HepG2 (cell line): ENCODE measurements around the gene SOCS1. TPM values are rescaled to one million over a fixed set of nuclear protein-coding genes. Genes with fewer than 3 reads are reported as not detected.

Source experiments
- ATAC-seq: fragments of 200-7000 bp; cut with Tn5 transposase; 3 replicates; pipeline ENCODE4 v1.9.1; 2020; ENCODE audit warnings: mild to moderate bottlenecking, moderate library complexity
- BruUV-seq: library from RNA; stranded (reverse); fragments of 400-500 nt; replicated peaks from 2 replicates; lab custom pipeline; 2021; lab: Mats Ljungman, UMichigan
- CTCF ChIA-PET: fragments of 300-600 bp; formaldehyde crosslinking; extraction: SDS; loops from one replicate; lab custom pipeline; 2021; ENCODE audit warnings: low total read pairs, inconsistent platforms, low intra/inter-chr PET ratio; lab: Yijun Ruan, JAX
- POLR2A ChIA-PET: fragments of 350-600 bp; sonication (Branson Sonifier 250); formaldehyde crosslinking; loops from one replicate; lab custom pipeline; 2020; ENCODE audit warnings: antibody characterized with exemption, inconsistent platforms; lab: Yijun Ruan, JAX
- DNase-seq: peaks from one replicate; pipeline ENCODE4 v3.0.0-alpha.2; 2015; ENCODE audit warnings: low spot score
- FAIRE-seq: peaks from 3 replicates; lab custom pipeline; 2011; peaks lifted over from hg19 to GRCh38; lab: Jason Lieb, UNC
- H2AFZ ChIP-seq: one replicate; pipeline ENCODE4 v1.6.1; 2011; ENCODE audit warnings: low read length, inconsistent platforms
- H3K27ac ChIP-seq: fragments of 300-600 bp; 3 replicates; pipeline ENCODE4 v1.8.0; 2011; ENCODE audit warnings: mixed run types, mild to moderate bottlenecking, mixed read lengths, low read length, inconsistent platforms; ENCODE audit not compliant: insufficient read depth; ENCODE audit errors: extremely low read length
- H3K27me3 ChIP-seq, 2 experiments: fragments of 200-600 bp in 1 of 2; 2 replicates in 1 of 2; 3 replicates in 1 of 2; pipeline versions ENCODE4 v1.6.0 to v1.8.0; 2011; ENCODE audit warnings: low read length in 2 of 2, mild to moderate bottlenecking in 2 of 2, moderate library complexity in 2 of 2, inconsistent platforms in 1 of 2; ENCODE audit not compliant: insufficient read depth in 2 of 2, control insufficient read depth in 1 of 2
- H3K36me3 ChIP-seq, 2 experiments: fragments of 200-600 bp in 1 of 2; replicated peaks in 1 of 2; 2 replicates in 1 of 2; 3 replicates in 1 of 2; pipeline versions ENCODE4 v1.5.1 to v1.8.0; 2011; ENCODE audit warnings: low read length in 2 of 2, inconsistent platforms in 1 of 2; ENCODE audit not compliant: insufficient read depth in 2 of 2, control insufficient read depth in 1 of 2
- H3K4me1 ChIP-seq: 2 replicates; pipeline ENCODE4 v1.5.1; 2012; ENCODE audit warnings: low read length, inconsistent platforms; ENCODE audit not compliant: insufficient read depth
- H3K4me2 ChIP-seq: 2 replicates; pipeline ENCODE4 v1.6.0; 2011; ENCODE audit warnings: low read depth, low read length, inconsistent platforms
- H3K4me3 ChIP-seq, 3 experiments: fragments of 200-600 bp in 1 of 3; sonication (generic), shearing (Covaris generic) in 1 of 3; replicated peaks in 1 of 3; 2 replicates each; pipeline ENCODE4 v1.5.1; 2011 to 2016; ENCODE audit warnings: low read length in 3 of 3, inconsistent platforms in 2 of 3, low read depth in 2 of 3, mild to moderate bottlenecking in 2 of 3, control low read depth in 1 of 3, mixed read lengths in 1 of 3; ENCODE audit not compliant: insufficient read depth in 1 of 3
- H3K79me2 ChIP-seq: one replicate; pipeline ENCODE4 v1.6.1; 2011; ENCODE audit warnings: low read length, inconsistent platforms; ENCODE audit not compliant: insufficient read depth
- H3K9ac ChIP-seq: 2 replicates; pipeline ENCODE4 v1.6.0; 2011; ENCODE audit warnings: mild to moderate bottlenecking, low read depth, low read length, inconsistent platforms; ENCODE audit not compliant: insufficient read depth
- H3K9me3 ChIP-seq: 2 replicates; pipeline ENCODE4 v1.5.1; 2012; ENCODE audit warnings: mild to moderate bottlenecking, low read length
- H4K20me1 ChIP-seq: 2 replicates; pipeline ENCODE4 v1.6.0; 2011; ENCODE audit warnings: inconsistent platforms, mild to moderate bottlenecking, low read length, moderate library complexity; ENCODE audit not compliant: insufficient read depth
- HNRNPH1 ChIP-seq: fragments of 200-400 bp; formaldehyde crosslinking; optimal IDR thresholded peaks from 2 replicates; pipeline ENCODE3; 2017; ENCODE audit warnings: mild to moderate bottlenecking, low read depth, low read length
- MZF1 ChIP-seq: sonication (generic); formaldehyde crosslinking; IDR thresholded peaks from 2 replicates; pipeline ENCODE4 v1.8.1; 2023; ENCODE audit warnings: mild to moderate bottlenecking, missing genetic modification reagents, borderline replicate concordance
- NFE2L2 ChIP-seq: fragments of 150-350 bp; IDR thresholded peaks from 2 replicates; pipeline ENCODE4 v1.6.1; 2014; ENCODE audit warnings: low read length
- NFIB ChIP-seq: sonication (generic); formaldehyde crosslinking; IDR thresholded peaks from 2 replicates; pipeline ENCODE4 v1.9.0; 2021; ENCODE audit warnings: missing genetic modification reagents, mild to moderate bottlenecking, borderline replicate concordance
- PHF8 ChIP-seq: sonication (generic); formaldehyde crosslinking; IDR thresholded peaks from 2 replicates; pipeline ENCODE4 v1.5.0; 2020; ENCODE audit warnings: missing genetic modification reagents
- RARA ChIP-seq: IDR thresholded peaks from 2 replicates; pipeline ENCODE4 v1.6.1; 2016; ENCODE audit warnings: missing genetic modification reagents, missing compliant biosample characterization
- SATB2 ChIP-seq: sonication (generic); formaldehyde crosslinking; IDR thresholded peaks from 2 replicates; pipeline ENCODE4 v1.5.0; 2020; ENCODE audit warnings: missing genetic modification reagents
- SETDB1 ChIP-seq: sonication (generic); formaldehyde crosslinking; IDR thresholded peaks from 2 replicates; pipeline ENCODE4 v1.5.1; 2020; ENCODE audit warnings: missing genetic modification reagents, mild to moderate bottlenecking, borderline replicate concordance
- SIN3A ChIP-seq: IDR thresholded peaks from 2 replicates; pipeline ENCODE4 v1.6.1; 2011; ENCODE audit warnings: low read depth, mild to moderate bottlenecking, control low read depth, low read length, borderline replicate concordance
- SNAPC2 ChIP-seq: sonication (generic); formaldehyde crosslinking; IDR thresholded peaks from 2 replicates; pipeline ENCODE4 v1.8.1; 2022; ENCODE audit warnings: mild to moderate bottlenecking, missing genetic modification reagents
- SYNCRIP ChIP-seq: fragments of 200-400 bp; formaldehyde crosslinking; IDR thresholded peaks from 2 replicates; pipeline ENCODE4 v1.6.1; 2018; ENCODE audit warnings: mild to moderate bottlenecking, low read depth, low read length; ENCODE audit not compliant: insufficient read depth
- YEATS4 ChIP-seq: sonication (generic); formaldehyde crosslinking; IDR thresholded peaks from 2 replicates; pipeline ENCODE4 v1.4.0; 2020; ENCODE audit warnings: missing genetic modification reagents, borderline replicate concordance
- ZBTB34 ChIP-seq: sonication (generic); formaldehyde crosslinking; IDR thresholded peaks from 2 replicates; pipeline ENCODE4 v1.8.0; 2022; ENCODE audit warnings: mild to moderate bottlenecking, missing genetic modification reagents
- ZNF20 ChIP-seq: sonication (generic); formaldehyde crosslinking; IDR thresholded peaks from 2 replicates; pipeline ENCODE4 v1.4.0; 2020; ENCODE audit warnings: mild to moderate bottlenecking, moderate library complexity, missing genetic modification reagents
- ZNF446 ChIP-seq: sonication (generic); formaldehyde crosslinking; IDR thresholded peaks from 2 replicates; pipeline ENCODE4 v1.5.0; 2020; ENCODE audit warnings: mild to moderate bottlenecking, missing genetic modification reagents
- ZNF737 ChIP-seq: sonication (generic); formaldehyde crosslinking; IDR thresholded peaks from 2 replicates; pipeline ENCODE4 v1.5.0; 2020; ENCODE audit warnings: missing genetic modification reagents, mild to moderate bottlenecking, borderline replicate concordance
- ZNF768 ChIP-seq: sonication (generic); formaldehyde crosslinking; IDR thresholded peaks from 2 replicates; pipeline ENCODE4 v1.4.0; 2020; ENCODE audit warnings: missing genetic modification reagents
- ZNF839 ChIP-seq: sonication (generic); formaldehyde crosslinking; IDR thresholded peaks from 2 replicates; pipeline ENCODE4 v1.4.0; 2020; ENCODE audit warnings: missing genetic modification reagents, mild to moderate bottlenecking, borderline replicate concordance
- ZSCAN31 ChIP-seq: sonication (generic); formaldehyde crosslinking; IDR thresholded peaks from 2 replicates; pipeline ENCODE4 v1.5.0; 2020; ENCODE audit warnings: low read depth, mild to moderate bottlenecking, missing genetic modification reagents
- WGBS: methylation state at CpG from one replicate; pipeline ENCODE4 v1.1.6; 2017; ENCODE audit warnings: low lambda C conversion rate; 5-methylcytosine and 5-hydroxymethylcytosine counted together
- in situ Hi-C: cut with HindIII; loops from 2 replicates; pipeline ENCODE4 v1.10.0; 2017; ENCODE audit warnings: low pct_unique_long_range_greater_than_20kb; ENCODE audit not compliant: extremely low pct_ligation_motif_present
- intact Hi-C: fragments of 100-400 bp; cut with micrococcal nuclease; formaldehyde crosslinking; loops from one replicate; pipeline ENCODE4 v1.10.0; 2022; ENCODE audit not compliant: unreplicated experiment
- polyA plus RNA-seq, 8 experiments: library from polyadenylated mRNA; depleted of rRNA in 3 of 8; stranded (reverse) in 7 of 8; unstranded in 1 of 8; fragments of >200 nt; fragmentation: Illumina TruSeq in 4 of 8; extraction: Trizol in 4 of 8; gene quantifications; 2 replicates each; pipeline versions ENCODE4 v1.2.1 to v1.2.3, GENCODE V29; 2011 to 2016; ENCODE audit warnings: low read depth in 4 of 8, missing spikeins in 1 of 8, mixed read lengths in 1 of 8; ENCODE audit not compliant: insufficient read depth in 1 of 8
- total RNA-seq, 5 experiments: library from RNA; depleted of rRNA; stranded (reverse); fragments of >200 nt; fragmentation: Illumina TruSeq; extraction: Trizol; gene quantifications; 2 replicates each; pipeline ENCODE4 v1.2.3, GENCODE V29; 2016; ENCODE audit warnings: low read depth in 1 of 5
- TF ChIP-seq, protein P1 (sequence below): sonication (generic); formaldehyde crosslinking; conservative IDR thresholded peaks from 2 replicates; pipeline ENCODE4 v1.4.0; 2020; ENCODE audit warnings: missing genetic modification reagents

Gene SOCS1
- total and polyA plus RNA-seq, 2 of the 13 experiments (the other 11 are each of a cell fraction or from before 2014, with no cell fraction given) = 5.3 to 6.3 TPM

GRCh38 chr16:11250091-11250785 lies 5.8 kb downstream of the SOCS1 start:
- intact Hi-C loops (no loop called here), in situ Hi-C loops (no loop called here)
- ATAC-seq = peak; percentile 65
- BruUV-seq = no TSS peak
- Histone ChIP-seq H3K27me3 (no peaks in the 10 kb centered on the region), H3K9me3 (no peaks in the 10 kb centered on the region), H3K79me2 (peaks cover 21% of the 10 kb centered on the region), H3K27ac (no peak overlapping the region), H3K9ac (no peak overlapping the region), H3K4me2 (peak overlapping the region; percentile 19; the same call in 1 of the 2 replicates), H4K20me1 (peaks cover 40% of the 10 kb centered on the region), H2AFZ (no peak overlapping the region), H3K4me1 (peaks cover 66% of the 10 kb centered on the region), H3K4me3 (peak overlapping the region in 1 of 3 experiments; percentile 11; a peak in 1 of 6 replicates), H3K36me3 (peaks cover 2 to 8% of the 10 kb centered on the region in 2 experiments; a peak in 4 of 5 replicates)
- DNase-seq = no peak
- POLR2A ChIA-PET = interaction anchor here (1.2 to 2.6 kb wide), 2 partner anchors 98 to 121 kb away, joined by 4 to 14 read pairs; no protein-coding TSS in a partner anchor
- no peak for FAIRE-seq
- WGBS = 30% methylated on average over 16 of the region's 16 CpGs
- CTCF ChIA-PET = no interaction called here
- no peak for TF ChIP-seq ZNF446 (CRISPR knock-in tag)
- no peak for TF ChIP-seq ZNF839 (CRISPR knock-in tag)
- no peak for TF ChIP-seq ZNF20 (CRISPR knock-in tag)
- TF ChIP-seq SIN3A = no peak
- no peak for TF ChIP-seq NFE2L2
- TF ChIP-seq SYNCRIP = no peak
- 0 out of 2 replicates have a peak, but pooled peaks have one; percentile 60 for TF ChIP-seq NFIB (CRISPR knock-in tag)
- no peak for TF ChIP-seq SNAPC2 (CRISPR knock-in tag)
- TF ChIP-seq ZSCAN31 (CRISPR knock-in tag) = 0 out of 2 replicates have a peak, but pooled peaks have one; percentile 20
- TF ChIP-seq HNRNPH1 = no peak
- no peak for TF ChIP-seq MZF1
- no peak for TF ChIP-seq RARA (CRISPR knock-in tag)
- no peak for TF ChIP-seq PHF8
- no peak for TF ChIP-seq ZNF768
- TF ChIP-seq SATB2 (CRISPR knock-in tag) = peak; percentile 43; the same call in 1 of the 2 replicates
- TF ChIP-seq ZNF737 (CRISPR knock-in tag) = peak; percentile 20; the same call in 1 of the 2 replicates
- no peak for TF ChIP-seq SETDB1 (CRISPR knock-in tag)
- TF ChIP-seq, protein P1, sequence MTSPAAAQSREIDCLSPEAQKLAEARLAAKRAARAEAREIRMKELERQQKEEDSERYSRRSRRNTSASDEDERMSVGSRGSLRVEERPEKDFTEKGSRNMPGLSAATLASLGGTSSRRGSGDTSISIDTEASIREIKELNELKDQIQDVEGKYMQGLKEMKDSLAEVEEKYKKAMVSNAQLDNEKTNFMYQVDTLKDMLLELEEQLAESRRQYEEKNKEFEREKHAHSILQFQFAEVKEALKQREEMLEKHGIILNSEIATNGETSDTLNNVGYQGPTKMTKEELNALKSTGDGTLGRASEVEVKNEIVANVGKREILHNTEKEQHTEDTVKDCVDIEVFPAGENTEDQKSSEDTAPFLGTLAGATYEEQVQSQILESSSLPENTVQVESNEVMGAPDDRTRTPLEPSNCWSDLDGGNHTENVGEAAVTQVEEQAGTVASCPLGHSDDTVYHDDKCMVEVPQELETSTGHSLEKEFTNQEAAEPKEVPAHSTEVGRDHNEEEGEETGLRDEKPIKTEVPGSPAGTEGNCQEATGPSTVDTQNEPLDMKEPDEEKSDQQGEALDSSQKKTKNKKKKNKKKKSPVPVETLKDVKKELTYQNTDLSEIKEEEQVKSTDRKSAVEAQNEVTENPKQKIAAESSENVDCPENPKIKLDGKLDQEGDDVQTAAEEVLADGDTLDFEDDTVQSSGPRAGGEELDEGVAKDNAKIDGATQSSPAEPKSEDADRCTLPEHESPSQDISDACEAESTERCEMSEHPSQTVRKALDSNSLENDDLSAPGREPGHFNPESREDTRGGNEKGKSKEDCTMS (CRISPR knock-in tag) = no peak
- no peak for TF ChIP-seq ZBTB34
- no peak for TF ChIP-seq YEATS4 (CRISPR knock-in tag)
